ENCODE results near the gene DDX20. TPM values are rescaled to one million over a fixed set of nuclear protein-coding genes. Genes with fewer than 3 reads are reported as not detected.

DDX20 gene
- total and polyA plus RNA-seq, 4 donors: 6.0 to 14.4 (median 8.0) TPM

DNA sequence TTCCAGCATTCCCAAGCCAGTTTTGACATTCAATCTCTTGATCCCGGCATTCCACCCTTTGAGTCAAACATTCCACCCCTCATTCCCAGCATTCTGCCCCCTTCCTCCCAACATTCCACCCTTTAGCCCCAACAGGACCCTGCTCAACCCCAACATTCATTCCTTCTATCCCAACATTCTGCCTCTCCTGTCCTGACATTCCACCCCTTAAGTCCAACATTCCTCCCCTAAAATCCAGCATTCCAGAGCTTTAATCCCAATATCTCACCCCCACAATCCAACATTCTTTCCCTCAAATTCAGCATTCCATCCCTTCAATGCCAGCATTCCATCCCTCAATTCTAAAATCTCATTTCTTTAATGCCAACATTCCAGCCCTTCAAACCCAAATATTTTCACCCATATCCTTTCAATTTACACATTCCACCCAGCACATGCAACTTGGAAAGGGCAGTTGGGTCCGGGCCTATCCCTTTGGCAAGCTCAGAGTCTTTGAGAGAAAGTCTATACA, 22.9 kb downstream of the DDX20 start:
- Histone ChIP-seq H3K9me3 (ENCODE audit: control insufficient read depth in 4 of 4, insufficient read depth in 3 of 4, low read length in 3 of 4) (no peaks in the 10 kb centered on the region), H3K27ac (ENCODE audit: low read depth in 1 of 2, low read length in 1 of 2) (no peak overlapping the region), H3K4me3 (no peak overlapping the region), H3K27me3 (ENCODE audit: control insufficient read depth in 3 of 3, insufficient read depth in 3 of 3, low read length in 2 of 3) (no peaks in the 10 kb centered on the region), H3K4me1 (ENCODE audit: control insufficient read depth in 5 of 5, insufficient read depth in 5 of 5, low read length in 5 of 5) (no peaks in the 10 kb centered on the region), H3K9ac (ENCODE audit: insufficient read depth in 1 of 2, low read length in 2 of 2) (no peak overlapping the region), H3K36me3 (ENCODE audit: control insufficient read depth in 4 of 4, insufficient read depth in 4 of 4, low read length in 4 of 4) (no peaks in the 10 kb centered on the region)
- DNase-seq (no peak), ATAC-seq (ENCODE audit: insufficient read depth, low FRiP score) (no peak)
- 70 to 83% methylated on average over 2 of the region's 2 CpGs for WGBS, 2 donors
- TF ChIP-seq, protein P1, sequence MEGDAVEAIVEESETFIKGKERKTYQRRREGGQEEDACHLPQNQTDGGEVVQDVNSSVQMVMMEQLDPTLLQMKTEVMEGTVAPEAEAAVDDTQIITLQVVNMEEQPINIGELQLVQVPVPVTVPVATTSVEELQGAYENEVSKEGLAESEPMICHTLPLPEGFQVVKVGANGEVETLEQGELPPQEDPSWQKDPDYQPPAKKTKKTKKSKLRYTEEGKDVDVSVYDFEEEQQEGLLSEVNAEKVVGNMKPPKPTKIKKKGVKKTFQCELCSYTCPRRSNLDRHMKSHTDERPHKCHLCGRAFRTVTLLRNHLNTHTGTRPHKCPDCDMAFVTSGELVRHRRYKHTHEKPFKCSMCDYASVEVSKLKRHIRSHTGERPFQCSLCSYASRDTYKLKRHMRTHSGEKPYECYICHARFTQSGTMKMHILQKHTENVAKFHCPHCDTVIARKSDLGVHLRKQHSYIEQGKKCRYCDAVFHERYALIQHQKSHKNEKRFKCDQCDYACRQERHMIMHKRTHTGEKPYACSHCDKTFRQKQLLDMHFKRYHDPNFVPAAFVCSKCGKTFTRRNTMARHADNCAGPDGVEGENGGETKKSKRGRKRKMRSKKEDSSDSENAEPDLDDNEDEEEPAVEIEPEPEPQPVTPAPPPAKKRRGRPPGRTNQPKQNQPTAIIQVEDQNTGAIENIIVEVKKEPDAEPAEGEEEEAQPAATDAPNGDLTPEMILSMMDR (IDR thresholded peaks at IDR 0.05; ENCODE audit: control extremely low read depth, extremely low read depth): no peak

GRCh38 chr1:111779546-111779945, 23.8 kb downstream of the DDX20 start:
- H3K36me3 ChIP-seq (ENCODE audit: control insufficient read depth in 4 of 4, insufficient read depth in 4 of 4, low read length in 4 of 4): no peaks in the 10 kb centered on the region
- 91 to 94% methylated on average over 2 of the region's 2 CpGs for WGBS, 2 donors
- no peak overlapping the region for H3K4me3 ChIP-seq
- DNase-seq: no peak
- ATAC-seq (ENCODE audit: insufficient read depth, low FRiP score): no peak
- H3K9ac ChIP-seq (ENCODE audit: insufficient read depth in 1 of 2, low read length in 2 of 2): no peak overlapping the region
- TF ChIP-seq, protein P1 (IDR thresholded peaks at IDR 0.05; ENCODE audit: control extremely low read depth, extremely low read depth): no peak
- no peaks in the 10 kb centered on the region for H3K4me1 ChIP-seq (ENCODE audit: control insufficient read depth in 5 of 5, insufficient read depth in 5 of 5, low read length in 5 of 5)
- H3K9me3 ChIP-seq (ENCODE audit: control insufficient read depth in 4 of 4, insufficient read depth in 3 of 4, low read length in 3 of 4): no peaks in the 10 kb centered on the region
- peaks cover 0 to 3% (median 0%) of the 10 kb centered on the region in 3 donors for H3K27me3 ChIP-seq (ENCODE audit: control insufficient read depth in 3 of 3, insufficient read depth in 3 of 3, low read length in 2 of 3)
- no peak overlapping the region for H3K27ac ChIP-seq (ENCODE audit: low read depth in 1 of 2, low read length in 1 of 2)

- Histone ChIP-seq H3K4me3 (no peak overlapping the region), H3K4me1 (ENCODE audit: control insufficient read depth in 5 of 5, insufficient read depth in 5 of 5, low read length in 5 of 5) (no peaks in the 10 kb centered on the region), H3K27me3 (ENCODE audit: control insufficient read depth in 3 of 3, insufficient read depth in 3 of 3, low read length in 2 of 3) (peaks cover 0 to 11% (median 10%) of the 10 kb centered on the region in 3 donors), H3K9ac (ENCODE audit: insufficient read depth in 1 of 2, low read length in 2 of 2) (no peak overlapping the region), H3K27ac (ENCODE audit: low read depth in 1 of 2, low read length in 1 of 2) (no peak overlapping the region), H3K36me3 (ENCODE audit: control insufficient read depth in 4 of 4, insufficient read depth in 4 of 4, low read length in 4 of 4) (no peaks in the 10 kb centered on the region), H3K9me3 (ENCODE audit: control insufficient read depth in 4 of 4, insufficient read depth in 3 of 4, low read length in 3 of 4) (no peaks in the 10 kb centered on the region)
- ATAC-seq (ENCODE audit: insufficient read depth, low FRiP score) (no peak), DNase-seq (no peak)
- TF ChIP-seq, protein P1 (IDR thresholded peaks at IDR 0.05; ENCODE audit: control extremely low read depth, extremely low read depth): no peak
- 82 to 88% methylated on average over 4 of the region's 4 CpGs for WGBS, 2 donors
Measured at GRCh38 chr1:111784273-111784901, 28.7 kb downstream of the DDX20 start.

Measured in lung (tissue), 12 donors.